NT2/D1 (cell line): Measurements from ENCODE around the gene EIF3B.
"Not testable (repeated sequence)": the region's sequence is repeated elsewhere in the genome, so short reads cannot be mapped to it uniquely, and the experiment has no call there.

Source experiments
- DNase-seq: peaks from one replicate; pipeline ENCODE4 v3.0.0-alpha.2; 2011; ENCODE audit warnings: low read depth, low spot score
- H3K27me3 ChIP-seq: 2 replicates; pipeline ENCODE4 v1.6.0; 2011; ENCODE audit warnings: mild to moderate bottlenecking; ENCODE audit not compliant: insufficient read length, insufficient read depth
- H3K36me3 ChIP-seq: 2 replicates; pipeline ENCODE4 v1.6.1; 2011; ENCODE audit warnings: mild to moderate bottlenecking, low read length, mixed read lengths; ENCODE audit not compliant: insufficient read depth, insufficient read length
- H3K4me1 ChIP-seq: 2 replicates; pipeline ENCODE4 v1.5.1; 2011; ENCODE audit not compliant: insufficient read depth, insufficient read length
- H3K4me3 ChIP-seq: 2 replicates; pipeline ENCODE4 v1.5.1; 2011; ENCODE audit warnings: low read depth; ENCODE audit not compliant: insufficient read length
- H3K9ac ChIP-seq: 2 replicates; pipeline ENCODE4 v1.6.0; 2011; ENCODE audit warnings: low read depth; ENCODE audit not compliant: insufficient read length
- H3K9me3 ChIP-seq: 2 replicates; pipeline ENCODE4 v1.5.1; 2011; ENCODE audit warnings: mild to moderate bottlenecking, low read length; ENCODE audit not compliant: insufficient read depth
- SUZ12 ChIP-seq: IDR thresholded peaks from 2 replicates; pipeline ENCODE4 v1.6.1; 2011; ENCODE audit not compliant: insufficient read length, insufficient read depth; ENCODE audit errors: extremely low read depth
- YY1 ChIP-seq: IDR thresholded peaks from 2 replicates; pipeline ENCODE4 v1.6.1; 2011; ENCODE audit not compliant: insufficient read length, insufficient read depth
- ZNF274 ChIP-seq: IDR thresholded peaks from 2 replicates; pipeline ENCODE4 v1.6.1; 2011; ENCODE audit warnings: mild to moderate bottlenecking, low read depth, low read length

Gene EIF3B

DNA sequence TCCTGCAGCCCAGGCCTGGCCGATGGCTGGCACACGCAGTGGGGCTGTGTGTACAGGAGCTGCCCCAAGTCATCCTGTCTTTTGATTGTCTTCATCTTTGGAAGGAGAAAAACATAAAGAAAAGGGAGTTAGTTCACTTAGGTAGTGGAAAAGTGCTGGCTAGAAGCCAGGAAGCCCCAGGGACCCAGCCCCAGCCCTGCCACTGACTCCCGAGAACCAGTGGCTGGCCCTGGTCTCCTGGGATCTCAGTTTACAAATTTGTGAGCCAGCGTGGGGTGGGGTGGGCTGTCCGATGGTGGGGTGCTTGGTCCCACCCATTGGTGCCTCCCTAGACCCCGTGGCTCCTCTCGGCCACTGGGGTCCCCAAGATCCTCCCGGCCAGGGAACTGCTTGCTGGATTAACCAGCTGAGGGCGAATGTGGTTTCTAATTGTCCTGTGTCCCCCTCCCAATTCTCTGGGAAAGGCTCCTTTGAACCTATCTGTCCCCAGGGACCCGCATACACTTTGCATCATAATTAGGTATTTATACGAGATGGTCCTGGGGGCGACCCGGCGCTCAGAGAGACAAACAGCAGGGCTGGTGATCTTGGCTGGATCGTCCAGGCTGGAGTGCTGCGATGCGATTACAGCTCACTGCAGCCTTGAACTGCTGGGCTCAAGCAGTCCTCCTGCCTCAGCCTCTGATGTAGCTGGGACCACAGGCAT lies 32.5 kb downstream of the EIF3B start:
- no peaks in the 10 kb centered on the region for H3K9me3 ChIP-seq
- peaks cover 33% of the 10 kb centered on the region for H3K36me3 ChIP-seq
- no peaks in the 10 kb centered on the region for H3K27me3 ChIP-seq
- DNase-seq: no peak
- TF ChIP-seq SUZ12 (no peak), ZNF274 (no peak), YY1 (no peak)
- peak overlapping the region; percentile 50 for H3K9ac ChIP-seq
- H3K4me3 ChIP-seq: no peak overlapping the region
- H3K4me1 ChIP-seq: peaks cover 15% of the 10 kb centered on the region

DNA sequence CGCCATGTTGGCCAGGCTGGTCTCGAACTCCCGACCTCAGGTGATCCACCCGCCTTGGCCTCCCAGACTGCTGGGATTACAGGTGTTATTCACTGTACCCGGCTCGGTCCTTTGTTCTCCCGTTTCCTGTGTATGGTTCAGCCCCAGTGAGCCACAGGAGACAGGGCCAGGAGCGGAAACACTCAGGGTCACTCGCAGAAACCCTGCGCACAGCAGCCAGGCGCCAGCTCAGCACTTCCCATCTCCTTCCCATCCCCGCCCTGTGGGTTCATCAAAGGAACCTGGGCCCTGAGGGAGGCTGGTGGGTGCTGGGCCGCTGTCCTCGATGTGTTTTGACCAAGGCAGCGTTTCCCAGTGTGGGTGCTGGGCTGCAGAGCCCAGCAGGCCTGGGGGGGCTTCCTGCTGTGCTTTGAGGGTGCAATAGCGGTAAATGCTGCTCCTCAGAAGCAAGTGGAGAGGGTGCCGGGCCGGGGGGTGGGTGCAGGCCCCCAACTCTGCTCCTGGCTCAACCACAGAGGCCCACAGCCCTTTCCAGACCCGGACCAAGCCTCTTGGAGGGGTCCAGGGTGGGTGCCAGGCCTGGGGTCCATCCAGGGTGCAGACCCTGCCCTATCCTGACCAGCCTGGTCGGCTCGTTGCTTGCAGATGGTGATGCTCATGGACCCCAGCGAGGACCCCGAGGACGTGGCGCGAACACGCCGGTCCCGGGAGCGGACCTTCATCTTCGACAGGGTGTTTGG lies 33.4 kb downstream of the EIF3B start:
- no peak overlapping the region for H3K4me3 ChIP-seq
- TF ChIP-seq YY1 (no peak), SUZ12 (no peak), ZNF274 (no peak)

DNA sequence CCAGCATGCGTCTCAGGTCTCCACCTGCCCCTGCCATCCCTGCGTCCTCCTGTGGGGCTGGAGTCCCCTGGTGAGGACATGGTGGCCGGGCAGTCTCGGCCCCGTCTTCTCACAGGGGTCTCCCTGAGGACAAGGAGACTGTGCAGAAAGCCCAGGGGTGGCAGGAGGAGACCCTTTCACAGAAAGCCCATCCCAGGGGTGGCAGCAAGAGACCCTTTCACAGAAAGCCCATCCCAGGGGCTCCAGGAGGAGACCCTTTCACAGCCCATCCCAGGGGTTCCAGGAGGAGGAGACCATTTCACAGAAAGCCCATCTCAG lies 34.0 kb downstream of the EIF3B start:
- no peak overlapping the region for H3K9ac ChIP-seq
- TF ChIP-seq SUZ12: no peak
- TF ChIP-seq ZNF274: no peak
- no peak for TF ChIP-seq YY1

More for the DNA sequence above, 33.4 kb downstream of the EIF3B start:
- no peak for DNase-seq
- H3K27me3 ChIP-seq: no peaks in the 10 kb centered on the region
- peaks cover 15% of the 10 kb centered on the region for H3K4me1 ChIP-seq
- H3K36me3 ChIP-seq: peaks cover 27% of the 10 kb centered on the region
- no peak overlapping the region for H3K9ac ChIP-seq
- no peaks in the 10 kb centered on the region for H3K9me3 ChIP-seq

DNA sequence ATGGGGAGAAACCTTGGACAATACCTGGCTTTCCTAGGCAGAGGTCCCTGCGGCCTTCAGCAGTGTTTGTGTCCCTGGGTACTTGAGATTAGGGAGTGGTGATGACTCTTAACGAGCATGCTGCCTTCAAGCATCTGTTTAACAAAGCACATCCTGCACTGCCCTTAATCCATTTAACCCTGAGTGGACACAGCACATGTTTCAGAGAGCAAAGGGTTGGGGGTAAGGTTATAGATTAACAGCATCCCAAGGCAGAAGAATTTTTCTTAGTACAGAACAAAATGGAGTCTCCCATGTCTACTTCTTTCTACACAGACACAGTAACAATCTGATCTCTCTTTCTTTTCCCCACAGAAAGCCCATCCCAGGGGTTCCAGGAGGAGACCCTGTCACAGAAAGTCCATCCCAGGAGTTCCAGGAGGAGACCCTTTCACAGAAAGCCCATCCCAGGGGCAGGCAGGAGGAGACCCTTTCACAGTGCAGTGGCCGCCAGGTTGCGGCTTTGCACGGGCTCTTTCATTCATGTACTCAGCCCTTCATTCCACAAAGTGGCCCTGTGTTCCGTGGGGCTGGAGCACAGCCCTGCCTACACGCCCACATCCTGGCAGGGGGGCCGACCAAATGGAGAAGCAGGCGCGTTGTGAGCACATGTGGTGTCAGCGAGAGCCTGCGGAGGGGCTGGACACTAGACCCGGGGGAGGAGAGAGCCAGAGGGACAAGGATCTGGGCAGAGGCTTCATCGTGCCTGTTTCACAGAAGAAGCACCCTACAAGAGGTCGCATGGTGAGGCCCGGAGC lies 35.6 kb downstream of the EIF3B start:
- H3K9ac ChIP-seq, H3K27me3 ChIP-seq, H3K9me3 ChIP-seq, DNase-seq, H3K4me3 ChIP-seq: not testable (repeated sequence)
- Histone ChIP-seq H3K36me3 (peaks cover 15% of the 10 kb centered on the region), H3K4me1 (peaks cover 10% of the 10 kb centered on the region)

More for the DNA sequence above, 34.0 kb downstream of the EIF3B start:
- peaks cover 21% of the 10 kb centered on the region for H3K36me3 ChIP-seq
- no peak overlapping the region for H3K4me3 ChIP-seq
- H3K4me1 ChIP-seq: peaks cover 15% of the 10 kb centered on the region
- H3K27me3 ChIP-seq: no peaks in the 10 kb centered on the region
- no peaks in the 10 kb centered on the region for H3K9me3 ChIP-seq
- DNase-seq: no peak

DNA sequence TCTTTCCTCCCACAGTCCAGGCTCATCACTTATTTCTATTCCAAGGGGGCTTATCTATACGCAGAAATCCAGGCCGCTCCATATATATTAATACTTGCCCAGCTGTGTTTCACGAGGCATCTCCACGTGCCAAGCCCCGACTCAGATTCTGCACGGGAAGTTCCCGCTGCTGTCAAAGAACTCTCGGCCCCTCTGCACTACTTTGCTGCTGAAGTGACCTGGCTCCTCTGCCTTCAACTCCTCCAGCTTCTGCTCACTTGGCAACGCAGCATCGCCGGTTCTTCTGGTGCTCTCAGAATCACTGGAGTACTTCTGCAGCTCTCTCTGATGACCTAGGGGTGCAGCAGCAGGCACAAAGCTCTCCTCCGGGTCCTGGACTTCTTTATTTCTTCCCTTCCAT lies 39.1 kb downstream of the EIF3B start:
- TF ChIP-seq ZNF274 (no peak), SUZ12 (no peak), YY1 (no peak)
- peaks cover 1% of the 10 kb centered on the region for H3K4me1 ChIP-seq
- no peak overlapping the region for H3K9ac ChIP-seq
- H3K36me3 ChIP-seq: peaks cover 15% of the 10 kb centered on the region
- no peak overlapping the region for H3K4me3 ChIP-seq
- no peak for DNase-seq
- no peaks in the 10 kb centered on the region for H3K9me3 ChIP-seq
- H3K27me3 ChIP-seq: no peaks in the 10 kb centered on the region

DNA sequence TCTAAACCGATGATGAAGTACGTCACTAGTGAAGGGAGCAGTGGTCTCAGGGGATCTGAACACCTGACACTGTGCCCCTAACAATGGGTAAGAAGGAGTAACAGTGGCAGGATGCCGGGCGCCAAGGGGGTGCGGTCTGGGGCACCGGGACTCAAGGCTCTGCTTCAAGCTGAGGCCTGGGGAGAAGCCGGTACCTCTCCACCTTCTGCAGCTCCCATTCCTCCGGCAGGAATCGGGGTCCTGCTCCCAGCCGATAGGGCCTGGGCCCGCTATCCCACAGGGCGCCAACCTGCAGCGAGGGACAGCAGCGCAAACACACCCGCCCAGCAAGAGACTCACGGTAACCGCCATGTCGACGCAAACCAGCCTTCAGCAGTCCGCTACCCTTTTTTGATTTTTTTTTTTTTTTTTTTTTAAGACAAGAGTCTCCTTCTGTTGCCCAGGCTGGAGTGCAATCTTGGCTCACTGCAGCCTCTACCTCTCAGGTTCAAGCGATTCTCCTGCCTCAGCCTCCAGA lies 40.0 kb downstream of the EIF3B start:
- Histone ChIP-seq H3K4me1 (peaks cover 1% of the 10 kb centered on the region), H3K4me3 (no peak overlapping the region), H3K36me3 (peaks cover 15% of the 10 kb centered on the region), H3K27me3 (no peaks in the 10 kb centered on the region), H3K9ac (no peak overlapping the region), H3K9me3 (no peaks in the 10 kb centered on the region)
- DNase-seq: no peak
- TF ChIP-seq ZNF274: no peak
- no peak for TF ChIP-seq YY1
- no peak for TF ChIP-seq SUZ12

DNA sequence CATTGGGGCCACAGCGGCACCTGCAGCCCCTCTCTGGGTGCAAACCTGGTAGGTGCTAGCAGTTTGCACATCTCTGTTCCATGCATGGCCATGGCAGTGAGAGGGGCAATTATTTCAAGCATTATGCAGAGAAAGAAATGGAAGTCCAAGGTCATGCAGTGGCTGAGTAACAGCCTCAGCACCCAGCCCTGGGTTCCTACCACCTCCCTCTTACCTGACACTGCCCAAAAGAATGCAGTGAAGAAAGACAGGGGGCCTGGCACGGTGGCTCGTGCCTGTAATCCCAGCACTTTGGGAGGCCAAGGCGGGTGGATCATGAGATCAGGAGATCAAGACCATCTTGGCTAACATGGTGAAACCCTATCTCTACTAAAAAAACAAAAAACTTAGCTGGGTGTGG lies 43.9 kb downstream of the EIF3B start:
- DNase-seq: no peak
- no peaks in the 10 kb centered on the region for H3K4me1 ChIP-seq
- H3K9me3 ChIP-seq: no peaks in the 10 kb centered on the region
- no peak overlapping the region for H3K4me3 ChIP-seq
- H3K36me3 ChIP-seq: no peaks in the 10 kb centered on the region
- no peak overlapping the region for H3K9ac ChIP-seq
- no peaks in the 10 kb centered on the region for H3K27me3 ChIP-seq
- no peak for TF ChIP-seq SUZ12
- TF ChIP-seq ZNF274: no peak
- TF ChIP-seq YY1: no peak
